ENCODE measurements around the gene MLXIP. TPM values are rescaled to one million over a fixed set of nuclear protein-coding genes. Genes with fewer than 3 reads are reported as not detected.
A peak's percentile ranks its signal among the peaks of the same experiment; 100 is the strongest.
"Not testable (repeated sequence)": the region's sequence is repeated elsewhere in the genome, so short reads cannot be mapped to it uniquely, and the experiment has no call there.

The MLXIP gene
- polyA plus RNA-seq, 3 donors: 30.5 to 40.5 (median 35.0) TPM

- no peak for DNase-seq (ENCODE audit: extremely low read depth in 1 of 11, low read depth in 9 of 11, low spot score in 4 of 11)
These were observed 81.3 kb downstream of the MLXIP start for GRCh38 chr12:122159882-122160281.

DNA sequence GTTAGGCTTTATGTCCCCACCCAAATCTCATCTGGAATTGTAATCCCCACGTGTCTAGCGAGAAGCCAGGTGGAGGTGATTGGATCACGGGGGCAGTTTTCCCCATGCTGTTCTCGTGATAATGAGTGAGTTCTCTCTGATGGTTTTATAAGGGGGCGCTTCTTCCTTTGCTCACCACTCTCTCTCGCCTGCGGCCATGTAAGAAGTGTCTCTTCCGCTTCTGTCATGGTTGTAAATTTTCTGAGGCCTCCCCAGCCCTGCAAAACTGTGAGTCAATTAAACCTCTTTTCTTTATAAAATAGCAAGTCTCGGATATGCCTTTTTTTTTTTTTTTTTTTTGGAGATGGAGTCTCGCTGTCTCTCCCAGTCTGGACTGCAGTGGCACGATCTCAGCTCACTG lies 82.2 kb downstream of the MLXIP start:
- DNase-seq (ENCODE audit: extremely low read depth in 1 of 11, low read depth in 9 of 11, low spot score in 4 of 11): no peak

- DNase-seq (ENCODE audit: extremely low read depth in 1 of 11, low read depth in 9 of 11, low spot score in 4 of 11): no peak
These were observed 83.1 kb downstream of the MLXIP start for GRCh38 chr12:122161682-122162081.

GRCh38 chr12:122162976-122163375 lies 84.4 kb downstream of the MLXIP start:
- DNase-seq (ENCODE audit: extremely low read depth in 1 of 11, low read depth in 9 of 11, low spot score in 4 of 11): no peak

GRCh38 chr12:122166422-122167349 lies 88.1 kb downstream of the MLXIP start:
- no peak for DNase-seq (ENCODE audit: extremely low read depth in 1 of 11, low read depth in 9 of 11, low spot score in 4 of 11)

DNA sequence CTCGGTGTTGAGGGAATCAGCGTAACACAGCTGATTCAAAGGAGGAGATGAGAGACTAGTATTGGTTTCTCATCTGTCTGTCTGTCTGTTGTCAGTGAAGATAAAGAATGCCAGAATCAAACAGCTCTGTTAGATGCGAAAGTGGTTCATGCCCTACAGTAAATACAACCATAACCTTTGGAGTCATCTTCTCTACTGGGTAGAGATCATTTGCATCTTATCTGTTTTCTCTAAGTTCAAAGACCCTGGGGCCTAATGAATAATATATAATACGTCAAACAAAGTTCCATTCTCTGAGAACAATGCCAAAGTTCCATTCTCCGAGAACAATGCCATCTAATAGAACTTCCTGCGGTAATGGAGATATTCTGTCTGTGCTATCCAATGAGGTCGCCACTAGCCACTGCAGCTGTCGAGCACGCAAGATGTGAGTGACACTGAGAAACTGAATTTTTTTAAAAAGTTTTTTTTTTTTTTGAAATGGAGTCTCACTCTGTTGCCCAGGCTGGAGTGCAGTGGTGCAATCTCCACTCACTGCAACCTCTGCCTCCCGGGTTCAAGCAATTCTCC lies 88.9 kb downstream of the MLXIP start:
- no peak for DNase-seq (ENCODE audit: extremely low read depth in 1 of 11, low read depth in 9 of 11, low spot score in 4 of 11)

- DNase-seq (ENCODE audit: extremely low read depth in 1 of 11, low read depth in 9 of 11, low spot score in 4 of 11): no peak
These were observed 89.9 kb downstream of the MLXIP start for GRCh38 chr12:122168492-122168891.

DNA sequence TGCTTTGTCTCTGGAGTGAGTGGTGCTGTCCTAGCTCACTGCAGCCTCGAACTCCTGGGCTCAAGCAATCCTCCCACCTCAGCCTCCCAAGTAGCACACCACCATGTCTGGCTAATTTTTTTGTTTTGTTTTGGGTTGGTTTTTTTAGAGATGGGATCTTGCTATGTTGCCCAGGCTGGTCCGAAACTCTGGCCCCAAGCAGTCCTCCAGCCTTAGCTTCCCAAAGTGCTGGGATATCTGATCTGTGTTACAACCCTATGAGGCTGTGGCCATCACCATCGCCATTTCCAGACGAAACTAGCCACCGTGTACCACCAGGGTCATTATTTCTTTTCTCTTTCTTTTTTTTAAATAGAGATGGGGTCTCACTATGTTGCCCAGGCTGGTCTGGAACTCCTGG lies 92.8 kb downstream of the MLXIP start:
- no peak for DNase-seq (ENCODE audit: extremely low read depth in 1 of 11, low read depth in 9 of 11, low spot score in 4 of 11)

DNA sequence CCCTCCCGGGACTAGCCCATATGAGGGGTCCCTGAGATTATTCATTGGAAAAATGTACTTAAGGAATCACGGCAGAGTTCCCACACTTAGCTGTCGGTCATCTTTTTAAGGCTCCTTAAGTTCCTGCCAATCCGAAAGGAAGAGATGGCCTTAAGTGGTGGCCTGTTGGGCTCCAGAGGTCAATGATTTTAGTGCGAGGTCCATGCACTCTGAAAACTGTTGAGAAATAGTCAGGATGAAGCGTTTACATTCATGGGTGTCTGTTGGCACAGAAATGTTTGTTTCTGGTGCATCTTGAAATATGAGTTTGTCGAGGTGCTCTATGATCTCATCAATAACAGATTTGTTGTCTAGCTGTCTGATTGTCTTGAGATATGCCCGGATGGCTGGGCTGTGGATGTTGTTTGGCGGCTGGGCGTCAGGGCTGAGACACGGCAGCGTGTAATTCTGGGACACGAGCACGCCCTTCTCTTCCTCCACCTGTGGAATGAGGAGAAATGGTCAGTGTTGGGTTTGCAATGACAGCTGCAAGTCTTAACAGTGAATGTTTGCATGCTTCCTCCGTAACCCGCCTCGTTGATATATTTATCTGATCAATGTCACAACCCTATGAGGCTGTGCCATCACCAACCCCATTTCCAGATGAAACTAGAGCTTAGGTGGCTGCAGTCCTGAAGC lies 93.8 kb downstream of the MLXIP start:
- no peak for DNase-seq (ENCODE audit: extremely low read depth in 1 of 11, low read depth in 9 of 11, low spot score in 4 of 11)

DNA sequence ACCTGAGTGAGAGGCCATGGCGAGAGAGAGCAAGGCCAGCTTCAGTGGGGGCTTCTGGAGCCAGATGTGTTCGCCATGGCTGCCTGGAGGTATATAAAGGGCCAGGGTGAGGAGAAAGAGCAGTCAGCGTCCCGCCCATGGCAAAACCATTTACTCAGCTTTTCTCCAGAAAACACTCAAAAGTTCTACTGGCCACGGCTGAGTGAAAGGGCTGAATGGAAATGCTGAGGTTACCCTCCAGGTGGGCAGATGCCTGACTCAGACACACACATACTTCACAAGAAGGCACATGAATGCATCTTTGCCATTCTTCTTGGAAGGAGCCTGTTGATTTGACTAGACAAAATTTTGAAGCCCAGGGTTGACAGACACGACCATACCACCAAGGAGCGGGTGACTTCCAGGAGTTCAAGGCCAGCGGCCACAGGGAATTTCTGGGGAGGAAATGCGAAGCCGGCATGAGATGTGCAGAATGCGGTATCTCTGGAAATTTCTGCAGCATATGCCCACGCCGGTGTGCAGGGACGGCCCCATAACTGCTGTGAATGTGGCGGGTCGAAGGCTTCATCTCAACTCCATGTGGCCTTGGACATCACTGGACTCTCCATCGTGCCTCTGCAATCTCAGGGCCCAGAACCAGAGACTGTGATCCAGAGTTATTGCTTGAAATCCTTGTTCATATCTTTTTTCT lies 95.7 kb downstream of the MLXIP start, which contains the start of gene IL31:
Gene IL31 (minus strand): TSS at position 67 of the 691 bp plus-strand sequence. CDS start 49 bp downstream, at position 18.
- no peak for DNase-seq (ENCODE audit: extremely low read depth in 1 of 11, low read depth in 9 of 11, low spot score in 4 of 11)

DNA sequence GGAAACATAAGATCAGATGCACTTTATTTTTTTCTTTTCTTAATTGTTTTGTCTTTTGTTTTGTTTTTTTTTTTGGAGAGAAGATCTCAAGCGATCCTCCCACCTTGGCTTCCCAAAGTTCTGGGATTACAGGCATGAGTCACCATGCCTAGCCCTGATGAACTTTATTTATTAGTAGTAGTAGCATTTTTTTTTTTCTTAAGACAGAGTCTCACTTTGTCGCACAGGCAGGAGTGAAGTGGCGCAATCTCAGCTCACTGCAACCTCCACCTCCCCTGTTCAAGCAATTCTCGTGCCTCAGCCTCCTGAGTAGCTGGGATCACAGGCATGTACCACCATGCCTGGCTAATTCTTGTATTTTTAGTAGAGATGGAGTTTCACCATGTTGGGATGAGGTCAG lies 97.9 kb downstream of the MLXIP start:
- DNase-seq (ENCODE audit: extremely low read depth in 1 of 11, low read depth in 9 of 11, low spot score in 4 of 11): not testable (repeated sequence)

- peak in 9 of 11 donors; percentile 26 to 58 (median 54) for DNase-seq (ENCODE audit: extremely low read depth in 1 of 11, low read depth in 9 of 11, low spot score in 4 of 11)
These were observed 104.5 kb downstream of the MLXIP start, which contains the start of gene LRRC43 for GRCh38 chr12:122182887-122183587. Gene LRRC43, plus strand, starts transcription at chr12:122183123. Its CDS starts 22 bp downstream, at chr12:122183145.

- no peak for DNase-seq (ENCODE audit: extremely low read depth in 1 of 11, low read depth in 9 of 11, low spot score in 4 of 11)
These were observed 105.0 kb downstream of the MLXIP start for GRCh38 chr12:122183588-122183940.

DNA sequence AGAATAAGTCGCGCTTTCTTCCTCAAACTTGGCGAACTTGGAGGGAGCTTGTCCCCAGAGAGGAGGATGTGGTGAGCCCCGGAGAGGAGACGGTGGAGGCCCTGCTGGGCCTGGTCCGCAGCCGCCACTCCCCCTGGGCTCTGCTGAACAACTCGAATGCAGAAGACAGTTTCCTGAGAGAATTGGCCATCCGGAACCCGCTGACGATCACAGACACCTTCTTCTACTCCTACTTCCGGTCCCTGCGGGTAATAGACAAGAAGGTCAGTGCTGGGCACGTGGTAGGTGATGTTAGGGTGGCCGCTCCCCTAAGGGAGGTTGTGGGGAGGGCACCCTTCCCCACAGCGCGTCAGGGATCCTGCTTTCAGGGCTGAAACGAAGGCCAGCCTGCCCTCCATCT lies 106.0 kb downstream of the MLXIP start:
- DNase-seq (ENCODE audit: extremely low read depth in 1 of 11, low read depth in 9 of 11, low spot score in 4 of 11): no peak

DNA sequence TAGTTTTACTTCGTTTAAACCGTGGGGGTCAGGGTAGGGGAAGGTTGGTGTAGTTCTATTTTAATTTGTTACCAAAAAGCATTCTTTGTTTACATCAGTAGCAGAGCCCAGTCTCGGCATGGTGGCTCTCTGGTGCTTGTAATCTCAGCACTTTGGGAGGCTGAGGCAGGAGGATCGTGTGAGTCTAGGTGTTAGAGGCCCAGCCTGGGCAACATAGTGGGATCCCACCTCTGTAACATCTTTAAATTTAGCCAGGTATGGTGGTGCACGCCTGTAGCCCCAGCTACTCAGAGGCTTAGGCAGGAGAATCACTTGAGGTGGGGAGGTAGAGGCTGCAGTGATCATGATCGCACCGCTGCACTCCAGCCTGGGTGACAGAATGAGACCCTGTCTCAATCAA lies 106.5 kb downstream of the MLXIP start:
- DNase-seq (ENCODE audit: extremely low read depth in 1 of 11, low read depth in 9 of 11, low spot score in 4 of 11): no peak

DNA sequence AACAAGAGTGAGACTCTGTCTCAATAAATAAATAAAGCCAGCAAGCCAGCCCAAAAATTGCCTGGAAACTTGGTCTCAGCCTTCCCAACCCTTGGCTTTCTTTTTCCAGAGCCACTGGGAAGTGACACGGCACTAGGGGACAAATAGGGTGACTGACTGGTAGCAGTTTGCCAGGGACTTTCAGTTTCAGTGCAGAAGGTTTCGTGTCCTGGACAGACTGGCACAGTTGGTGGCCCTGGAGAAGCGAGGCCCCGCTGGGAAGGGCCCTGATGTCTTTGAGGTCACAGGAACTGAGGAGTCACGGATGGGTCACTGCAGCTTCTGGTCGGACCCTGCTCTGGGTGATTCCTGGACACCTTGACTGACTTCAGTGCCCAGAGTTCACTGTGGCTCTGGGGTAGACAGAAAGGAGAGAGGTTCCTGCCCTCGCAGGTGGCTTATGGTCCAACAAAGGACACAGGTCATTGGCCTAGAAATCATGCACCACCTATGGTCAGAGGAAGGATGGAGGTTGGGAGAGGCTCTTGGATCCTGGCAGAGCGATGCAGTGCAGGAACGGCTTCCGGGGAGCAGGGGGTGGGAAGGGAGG lies 107.0 kb downstream of the MLXIP start:
- DNase-seq (ENCODE audit: extremely low read depth in 1 of 11, low read depth in 9 of 11, low spot score in 4 of 11): no peak

DNA sequence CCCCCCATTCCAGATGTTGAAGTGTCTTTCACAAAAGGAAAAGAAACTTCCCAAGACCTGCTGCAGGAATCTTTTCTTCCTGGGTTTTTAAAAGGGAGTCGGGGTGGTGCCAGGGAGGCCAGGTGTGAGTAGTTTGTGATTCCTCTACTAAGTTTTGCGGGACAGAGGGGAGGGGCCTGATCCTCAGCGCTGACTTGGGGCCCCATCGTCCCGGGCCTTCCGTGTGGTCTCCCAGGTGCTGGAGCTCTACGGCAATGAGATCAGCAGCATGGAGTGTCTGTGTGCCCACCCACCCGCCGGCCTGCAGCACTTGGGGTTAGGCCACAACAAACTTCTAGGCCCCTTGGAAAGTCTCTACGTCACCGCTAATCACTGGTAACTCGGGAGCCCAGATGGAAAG lies 108.9 kb downstream of the MLXIP start:
- DNase-seq (ENCODE audit: extremely low read depth in 1 of 11, low read depth in 9 of 11, low spot score in 4 of 11): no peak
